Osteoblast (primary cell): ENCODE measurements around the gene ABLIM2. TPM values are rescaled to one million over a fixed set of nuclear protein-coding genes. Genes with fewer than 3 reads are reported as not detected.

ENCODE experiments used
- DNase-seq: peaks from one replicate; pipeline ENCODE4 v3.0.0; 2011; ENCODE audit warnings: low spot score, mixed read lengths; ENCODE audit not compliant: insufficient read length; ENCODE audit errors: missing footprints
- H2AFZ ChIP-seq: 2 replicates; pipeline ENCODE4 v1.6.0; 2011; ENCODE audit warnings: mild to moderate bottlenecking, low read length
- H3K27ac ChIP-seq: 2 replicates; pipeline ENCODE4 v1.5.1; 2011; ENCODE audit warnings: mild to moderate bottlenecking, low read depth, low read length, moderate library complexity
- H3K27me3 ChIP-seq: 2 replicates; pipeline ENCODE4 v1.6.0; 2012; ENCODE audit warnings: mild to moderate bottlenecking, control low read depth, inconsistent platforms, low read length, moderate library complexity; ENCODE audit not compliant: insufficient read depth
- H3K36me3 ChIP-seq: 2 replicates; pipeline ENCODE4 v1.5.1; 2011; ENCODE audit warnings: mild to moderate bottlenecking, low read length, control low read depth, moderate library complexity; ENCODE audit not compliant: insufficient read depth
- H3K4me1 ChIP-seq: 2 replicates; pipeline ENCODE4 v1.5.1; 2011; ENCODE audit warnings: mild to moderate bottlenecking, low read length, control low read depth, moderate library complexity; ENCODE audit not compliant: insufficient read depth
- H3K4me2 ChIP-seq: 2 replicates; pipeline ENCODE4 v1.6.0; 2011; ENCODE audit warnings: mild to moderate bottlenecking, low read length; ENCODE audit not compliant: insufficient read depth
- H3K4me3 ChIP-seq: fragments of 200-600 bp; sonication (generic); 3 replicates; pipeline ENCODE4 v1.5.1; 2012; ENCODE audit warnings: mild to moderate bottlenecking, low read length, inconsistent platforms; ENCODE audit not compliant: insufficient read depth
- H3K79me2 ChIP-seq: 2 replicates; pipeline ENCODE4 v1.6.0; 2012; ENCODE audit warnings: mild to moderate bottlenecking, low read length, control low read depth, inconsistent platforms; ENCODE audit not compliant: insufficient read depth
- H3K9me3 ChIP-seq: 2 replicates; pipeline ENCODE4 v1.5.1; 2011; ENCODE audit warnings: low read depth, low read length, control low read depth
- H4K20me1 ChIP-seq: 2 replicates; pipeline ENCODE4 v1.6.0; 2012; ENCODE audit warnings: mild to moderate bottlenecking, low read length, control low read depth; ENCODE audit not compliant: insufficient read depth
- CTCF ChIP-seq: IDR thresholded peaks from 2 replicates; pipeline ENCODE4 v1.5.1; 2011; ENCODE audit warnings: mild to moderate bottlenecking, low read depth, low read length, moderate library complexity; ENCODE audit errors: extremely low read depth
- total RNA-seq: library from RNA; depleted of rRNA; stranded (reverse); fragments of >200 nt; gene quantifications from 2 replicates; pipeline ENCODE4 v1.2.3, GENCODE V29; 2012

Gene ABLIM2
- total RNA-seq, 1 donor: 0.36 TPM

GRCh38 chr4:8102831-8103230 is 55.8 kb downstream of the ABLIM2 start:
- peaks cover 5% of the 10 kb centered on the region for H3K4me1 ChIP-seq
- DNase-seq: peak; percentile 66
- no peak overlapping the region for H2AFZ ChIP-seq
- H3K4me3 ChIP-seq: no peak overlapping the region
- H3K27ac ChIP-seq: no peak overlapping the region
- no peaks in the 10 kb centered on the region for H3K36me3 ChIP-seq
- H3K79me2 ChIP-seq: no peaks in the 10 kb centered on the region
- peaks cover 43% of the 10 kb centered on the region for H3K27me3 ChIP-seq
- no peak overlapping the region for H3K4me2 ChIP-seq
- H3K9me3 ChIP-seq: no peaks in the 10 kb centered on the region
- no peak for TF ChIP-seq CTCF
- H4K20me1 ChIP-seq: no peaks in the 10 kb centered on the region

- peaks cover 5% of the 10 kb centered on the region for H3K4me1 ChIP-seq
- H3K27me3 ChIP-seq: peaks cover 43% of the 10 kb centered on the region
Observed at GRCh38 chr4:8102076-8102355, 56.6 kb downstream of the ABLIM2 start.

GRCh38 chr4:8101213-8102075 is 57.2 kb downstream of the ABLIM2 start:
- Histone ChIP-seq H3K27ac (no peak overlapping the region), H3K79me2 (no peaks in the 10 kb centered on the region), H3K36me3 (no peaks in the 10 kb centered on the region), H3K4me2 (no peak overlapping the region), H4K20me1 (no peaks in the 10 kb centered on the region), H3K27me3 (peaks cover 43% of the 10 kb centered on the region), H3K9me3 (no peaks in the 10 kb centered on the region), H2AFZ (no peak overlapping the region), H3K4me3 (no peak overlapping the region), H3K4me1 (peaks cover 5% of the 10 kb centered on the region)
- TF ChIP-seq CTCF: no peak
- DNase-seq: peak; percentile 83

More at GRCh38 chr4:8102076-8102355, 56.6 kb downstream of the ABLIM2 start:
- no peaks in the 10 kb centered on the region for H3K9me3 ChIP-seq
- H3K27ac ChIP-seq: no peak overlapping the region
- H4K20me1 ChIP-seq: no peaks in the 10 kb centered on the region
- H3K4me2 ChIP-seq: no peak overlapping the region
- H3K79me2 ChIP-seq: no peaks in the 10 kb centered on the region
- TF ChIP-seq CTCF: no peak
- H3K36me3 ChIP-seq: no peaks in the 10 kb centered on the region
- no peak overlapping the region for H3K4me3 ChIP-seq
- no peak overlapping the region for H2AFZ ChIP-seq
- DNase-seq: peak; percentile 79

- Histone ChIP-seq H3K4me1 (peaks cover 5% of the 10 kb centered on the region), H3K4me2 (no peak overlapping the region), H2AFZ (no peak overlapping the region), H3K36me3 (no peaks in the 10 kb centered on the region), H3K9me3 (no peaks in the 10 kb centered on the region), H3K79me2 (no peaks in the 10 kb centered on the region), H3K4me3 (no peak overlapping the region), H4K20me1 (no peaks in the 10 kb centered on the region), H3K27ac (no peak overlapping the region), H3K27me3 (peaks cover 32% of the 10 kb centered on the region)
- peak; percentile 56 for DNase-seq
- TF ChIP-seq CTCF: no peak
Observed at GRCh38 chr4:8099981-8100464, 58.6 kb downstream of the ABLIM2 start.
